Measurements from ENCODE around the gene EML4.
"Not testable (repeated sequence)": the region's sequence is repeated elsewhere in the genome, so short reads cannot be mapped to it uniquely, and the experiment has no call there.

Gene EML4, protein sequence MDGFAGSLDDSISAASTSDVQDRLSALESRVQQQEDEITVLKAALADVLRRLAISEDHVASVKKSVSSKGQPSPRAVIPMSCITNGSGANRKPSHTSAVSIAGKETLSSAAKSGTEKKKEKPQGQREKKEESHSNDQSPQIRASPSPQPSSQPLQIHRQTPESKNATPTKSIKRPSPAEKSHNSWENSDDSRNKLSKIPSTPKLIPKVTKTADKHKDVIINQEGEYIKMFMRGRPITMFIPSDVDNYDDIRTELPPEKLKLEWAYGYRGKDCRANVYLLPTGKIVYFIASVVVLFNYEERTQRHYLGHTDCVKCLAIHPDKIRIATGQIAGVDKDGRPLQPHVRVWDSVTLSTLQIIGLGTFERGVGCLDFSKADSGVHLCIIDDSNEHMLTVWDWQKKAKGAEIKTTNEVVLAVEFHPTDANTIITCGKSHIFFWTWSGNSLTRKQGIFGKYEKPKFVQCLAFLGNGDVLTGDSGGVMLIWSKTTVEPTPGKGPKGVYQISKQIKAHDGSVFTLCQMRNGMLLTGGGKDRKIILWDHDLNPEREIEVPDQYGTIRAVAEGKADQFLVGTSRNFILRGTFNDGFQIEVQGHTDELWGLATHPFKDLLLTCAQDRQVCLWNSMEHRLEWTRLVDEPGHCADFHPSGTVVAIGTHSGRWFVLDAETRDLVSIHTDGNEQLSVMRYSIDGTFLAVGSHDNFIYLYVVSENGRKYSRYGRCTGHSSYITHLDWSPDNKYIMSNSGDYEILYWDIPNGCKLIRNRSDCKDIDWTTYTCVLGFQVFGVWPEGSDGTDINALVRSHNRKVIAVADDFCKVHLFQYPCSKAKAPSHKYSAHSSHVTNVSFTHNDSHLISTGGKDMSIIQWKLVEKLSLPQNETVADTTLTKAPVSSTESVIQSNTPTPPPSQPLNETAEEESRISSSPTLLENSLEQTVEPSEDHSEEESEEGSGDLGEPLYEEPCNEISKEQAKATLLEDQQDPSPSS

DNA sequence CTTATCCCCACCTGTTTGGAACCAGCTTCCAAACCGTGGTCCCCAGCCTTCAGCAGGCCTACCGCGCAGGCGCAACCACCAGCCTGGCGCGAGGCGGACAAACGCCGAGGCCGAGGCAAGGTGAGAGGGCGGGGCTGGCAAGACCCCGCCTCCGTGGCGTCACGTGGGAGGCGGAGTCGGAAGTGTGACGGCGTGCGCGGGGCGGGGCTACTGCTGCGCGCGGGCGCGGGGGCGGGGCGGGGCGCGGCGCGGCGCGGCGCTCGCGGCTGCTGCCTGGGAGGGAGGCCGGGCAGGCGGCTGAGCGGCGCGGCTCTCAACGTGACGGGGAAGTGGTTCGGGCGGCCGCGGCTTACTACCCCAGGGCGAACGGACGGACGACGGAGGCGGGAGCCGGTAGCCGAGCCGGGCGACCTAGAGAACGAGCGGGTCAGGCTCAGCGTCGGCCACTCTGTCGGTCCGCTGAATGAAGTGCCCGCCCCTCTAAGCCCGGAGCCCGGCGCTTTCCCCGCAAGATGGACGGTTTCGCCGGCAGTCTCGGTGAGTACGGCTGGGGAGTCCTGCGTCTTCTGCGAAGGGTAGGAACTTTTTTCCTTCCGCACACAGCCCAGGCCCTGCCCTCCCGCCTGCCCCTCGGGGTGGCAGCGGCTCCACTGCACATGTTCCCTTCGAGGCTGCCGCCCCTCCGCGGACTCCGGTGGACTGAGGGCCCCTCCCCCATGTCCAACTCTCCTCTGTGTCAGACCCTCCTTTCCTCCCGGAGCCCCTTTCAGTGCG is at the start of gene EML4:
Gene EML4, plus strand, starts transcription at position 254 of the 774 bp plus-strand sequence. Its CDS starts 259 bp downstream, at position 513.
- DNase-seq = peak; percentile 85

DNA sequence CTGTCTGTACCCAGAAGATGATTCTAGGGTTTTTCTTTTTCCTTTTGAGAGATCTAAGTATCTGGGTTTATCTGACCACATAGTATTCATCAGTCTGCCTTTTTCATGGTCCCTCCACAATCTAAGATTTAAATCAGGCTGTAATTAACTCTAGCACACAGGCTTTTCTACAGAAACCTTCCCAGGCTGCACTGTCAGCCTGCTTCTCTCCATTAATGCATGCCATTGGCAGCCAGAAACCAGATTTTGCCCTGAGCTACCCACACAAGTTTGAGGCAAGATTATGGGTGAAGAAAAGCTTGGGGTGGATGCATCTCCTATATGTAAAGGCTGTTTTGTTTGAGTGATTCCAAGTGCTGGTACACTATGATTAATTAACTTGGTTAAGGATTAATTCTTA is 45.7 kb upstream of the EML4 start:
- no peak for DNase-seq

DNA sequence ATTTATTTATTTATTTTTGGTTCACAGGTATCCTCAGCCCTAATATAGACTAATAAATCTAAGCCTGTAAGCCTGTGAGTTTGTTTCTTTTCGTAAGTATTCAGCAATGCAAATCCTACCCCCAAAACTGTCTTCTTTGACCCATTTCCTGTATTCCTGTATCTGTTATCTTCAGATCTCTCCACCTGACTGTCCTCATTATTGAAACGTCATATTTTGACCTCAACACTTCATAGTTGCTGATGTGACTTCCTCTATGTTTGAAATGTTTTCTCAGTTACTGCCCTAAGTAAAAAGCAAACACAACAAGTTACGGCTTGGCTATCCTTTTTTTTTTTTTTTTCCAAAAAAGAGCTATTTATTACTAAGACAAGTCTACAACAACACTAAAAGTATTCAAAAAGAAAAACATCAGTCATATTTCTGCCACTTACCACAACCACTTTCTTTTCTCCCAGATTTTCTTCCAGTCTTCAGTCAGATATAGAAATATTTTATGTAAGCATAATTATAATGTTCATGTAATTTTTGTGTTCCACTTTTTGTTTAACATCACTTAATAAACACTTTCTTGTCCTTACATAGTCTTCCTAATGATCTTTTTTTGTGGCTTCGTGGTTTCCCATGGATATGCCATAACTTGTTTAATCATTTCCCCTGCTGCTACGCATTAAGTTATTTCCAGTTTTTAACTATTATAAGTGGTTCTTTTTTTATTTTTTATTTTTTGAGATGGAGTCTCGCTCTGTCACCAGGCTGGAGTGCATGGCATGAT is 45.0 kb upstream of the EML4 start:
- no peak for DNase-seq

DNA sequence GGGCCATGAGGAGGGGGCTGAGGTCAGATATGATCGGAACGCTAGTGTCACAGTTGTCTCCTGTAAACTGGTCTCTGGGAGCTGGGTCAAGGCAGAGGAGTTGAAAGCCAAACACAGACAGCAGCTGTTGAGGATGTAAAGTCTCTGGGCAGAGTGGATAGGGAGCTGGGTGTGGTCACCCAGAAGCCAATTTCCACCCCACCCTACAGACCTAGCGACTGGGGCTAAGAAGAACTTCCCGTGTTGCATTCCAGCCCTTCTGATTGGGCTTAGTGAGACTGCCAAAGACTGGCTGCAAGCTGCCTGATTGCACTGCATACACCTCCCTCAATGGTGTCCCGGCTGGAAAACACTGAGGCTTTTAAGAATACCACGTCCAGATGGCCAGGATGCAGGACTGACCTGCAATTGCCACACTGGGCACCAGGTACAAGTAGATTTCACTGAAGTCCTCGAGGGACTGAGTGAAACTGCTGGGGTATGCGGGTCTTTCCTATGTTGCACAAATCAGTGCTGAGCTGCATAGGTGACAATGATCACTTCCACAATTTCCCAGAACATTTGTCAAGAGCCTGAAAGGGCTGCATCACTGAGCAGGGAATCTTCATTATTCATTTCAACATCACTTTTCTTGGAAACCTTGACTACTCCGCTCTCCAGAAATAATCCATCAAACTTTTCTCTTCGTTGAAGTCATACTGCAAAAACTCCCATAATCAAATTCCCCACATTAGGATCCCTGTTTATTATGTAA is 43.1 kb upstream of the EML4 start:
- DNase-seq = no peak

DNA sequence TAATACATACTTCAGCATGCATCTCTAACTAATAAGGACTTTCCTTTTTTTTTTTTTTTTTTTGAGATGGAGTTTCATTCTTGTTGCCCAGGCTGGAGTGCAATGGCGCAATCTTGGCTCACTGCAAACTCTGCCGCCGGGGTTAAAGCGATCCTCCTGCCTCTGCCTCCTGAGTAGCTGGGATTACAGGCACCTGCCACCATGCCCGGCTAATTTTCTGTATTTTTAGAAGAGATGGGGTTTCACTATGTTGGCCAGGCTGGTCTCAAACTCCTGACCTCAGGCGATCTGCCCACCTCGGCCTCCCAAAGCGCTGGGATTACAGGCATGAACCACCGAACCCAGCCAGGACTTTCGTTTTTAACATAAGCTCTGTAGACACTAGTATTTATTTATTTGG is 42.3 kb upstream of the EML4 start:
- DNase-seq = not testable (repeated sequence)

DNA sequence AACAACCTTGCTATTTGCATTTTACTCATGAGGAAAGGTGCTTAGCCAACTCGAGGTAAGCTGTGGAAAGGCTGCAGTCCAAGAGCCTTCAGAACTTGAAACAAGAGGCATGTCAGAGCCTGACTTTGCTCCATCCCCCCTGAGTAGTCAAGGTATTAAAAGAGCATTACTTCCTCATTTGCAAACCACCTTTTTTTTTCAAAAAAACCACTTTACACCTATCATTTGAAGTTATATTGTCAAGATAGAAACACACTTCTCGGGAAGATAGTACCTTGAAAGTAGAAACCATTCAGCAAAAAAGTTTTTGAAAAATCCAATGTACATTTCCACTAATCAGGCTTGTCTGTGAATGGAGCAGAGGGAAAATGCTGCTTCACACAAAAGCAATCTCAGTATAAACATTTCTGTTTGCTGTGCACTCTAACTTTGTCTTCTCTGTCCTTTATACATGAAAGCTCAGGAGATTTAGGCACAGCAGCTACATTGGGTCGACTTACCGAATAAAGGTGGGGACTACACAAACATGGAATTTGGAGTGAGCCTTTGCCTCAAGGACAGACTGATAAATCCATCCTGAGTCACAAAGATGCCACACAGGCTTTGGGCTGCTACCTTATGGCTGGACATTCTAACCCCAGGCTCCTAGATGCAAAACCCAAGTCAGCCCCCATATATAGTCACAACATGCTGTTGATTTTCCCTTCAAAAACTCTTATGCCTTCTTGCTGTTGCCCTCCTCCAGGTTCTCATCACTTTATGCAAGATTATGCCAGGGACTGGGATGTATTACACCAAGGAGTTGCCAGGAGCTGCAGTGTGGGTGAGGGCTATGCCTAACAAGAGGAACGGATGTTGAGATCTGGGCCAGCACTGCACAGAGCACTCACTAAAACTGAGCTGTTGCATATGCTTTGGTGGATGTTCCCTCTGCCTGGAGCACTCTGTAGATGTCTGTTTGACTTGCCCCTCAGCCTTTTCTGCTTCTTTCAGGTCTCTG is 41.4 kb upstream of the EML4 start:
- DNase-seq = no peak

DNA sequence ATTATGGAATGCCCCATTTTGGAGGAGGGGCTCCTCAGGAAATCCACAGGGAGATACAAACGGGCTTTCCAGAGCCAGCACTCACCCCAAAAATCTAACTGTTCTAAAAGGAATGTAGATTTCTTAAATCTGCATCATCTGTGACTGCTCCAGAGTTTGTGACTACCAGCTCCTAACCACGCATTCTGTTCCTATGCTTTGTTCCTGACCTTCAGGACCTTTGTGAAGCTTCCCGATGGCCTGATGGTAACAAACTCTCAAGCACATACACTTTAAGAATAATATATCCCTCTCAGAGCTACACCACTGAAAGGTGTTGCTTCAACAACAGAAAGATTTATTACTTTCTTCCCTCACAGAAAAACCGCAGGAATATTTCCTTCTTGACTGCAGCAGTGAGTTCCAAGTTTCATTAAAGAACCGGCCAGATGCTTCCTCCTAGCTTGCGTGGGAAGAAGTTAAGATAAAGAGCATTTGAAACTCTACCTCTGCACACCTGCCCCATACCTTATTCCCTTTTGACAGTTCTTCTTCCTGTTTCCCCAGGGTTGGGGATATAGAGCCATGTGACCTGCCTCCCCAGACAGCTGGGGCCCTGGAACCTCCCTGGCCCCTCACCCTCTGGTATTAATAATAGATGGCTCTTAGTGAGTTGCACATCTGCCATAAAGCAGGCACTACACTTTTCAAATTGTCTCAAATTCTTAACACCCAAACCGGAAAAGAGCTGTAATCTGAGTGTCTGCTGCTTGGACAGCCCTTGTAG is 40.2 kb upstream of the EML4 start:
- DNase-seq = no peak

DNA sequence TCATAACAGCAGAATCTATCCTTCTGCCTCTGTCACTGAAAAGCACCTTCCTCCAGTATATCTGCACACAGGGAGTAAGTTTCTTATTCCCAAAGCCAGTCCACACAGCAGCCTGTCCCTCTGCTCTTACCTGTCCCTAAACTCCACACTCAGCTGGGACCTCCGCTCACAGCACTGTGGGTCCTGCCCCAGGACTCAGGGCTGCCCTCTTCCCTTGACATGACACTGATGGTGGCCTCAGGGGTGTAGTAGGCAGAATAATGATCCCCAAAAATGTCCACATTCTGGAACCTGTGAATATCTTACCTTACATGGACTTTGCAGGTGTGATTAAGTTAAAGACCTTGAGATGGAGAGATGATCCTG is 39.7 kb upstream of the EML4 start:
- no peak for DNase-seq

DNA sequence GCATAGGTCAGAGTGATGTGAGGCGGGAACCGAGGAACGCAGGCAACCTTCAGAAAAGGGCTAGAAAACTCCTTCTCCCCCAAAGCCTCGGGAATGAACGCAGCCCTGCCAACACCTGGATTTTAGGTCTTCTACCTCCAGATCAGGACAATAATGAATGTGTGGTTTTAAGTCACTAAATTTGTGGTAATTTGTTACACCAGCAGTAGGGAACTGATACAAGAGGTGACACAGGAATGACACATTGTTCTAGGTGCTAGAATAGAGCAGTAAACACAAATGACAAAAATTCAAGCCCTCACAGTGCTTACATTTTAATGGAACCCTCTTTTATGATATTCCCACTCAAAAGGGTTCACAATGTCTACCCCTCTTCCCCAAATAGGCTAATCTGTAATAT is 39.2 kb upstream of the EML4 start:
- no peak for DNase-seq

DNA sequence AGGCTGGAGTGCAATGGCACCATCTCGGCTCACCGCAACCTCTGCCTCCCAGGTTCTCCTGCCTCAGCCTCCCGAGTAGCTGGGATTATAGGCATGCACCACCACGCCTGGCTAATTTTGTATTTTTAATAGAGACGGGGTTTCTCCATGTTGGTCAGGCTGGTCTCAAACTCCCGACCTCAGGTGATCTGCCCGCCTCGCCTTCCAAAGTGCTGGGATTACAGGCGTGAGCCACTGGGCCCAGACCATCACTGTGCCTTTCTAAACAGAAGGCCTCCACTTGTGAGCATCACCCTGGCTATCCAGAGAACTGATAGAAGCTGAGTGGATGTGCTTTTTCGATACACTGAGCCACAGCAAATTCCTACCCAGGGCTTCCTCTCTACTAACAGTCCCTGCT is 38.3 kb upstream of the EML4 start:
- not testable (repeated sequence) for DNase-seq

DNA sequence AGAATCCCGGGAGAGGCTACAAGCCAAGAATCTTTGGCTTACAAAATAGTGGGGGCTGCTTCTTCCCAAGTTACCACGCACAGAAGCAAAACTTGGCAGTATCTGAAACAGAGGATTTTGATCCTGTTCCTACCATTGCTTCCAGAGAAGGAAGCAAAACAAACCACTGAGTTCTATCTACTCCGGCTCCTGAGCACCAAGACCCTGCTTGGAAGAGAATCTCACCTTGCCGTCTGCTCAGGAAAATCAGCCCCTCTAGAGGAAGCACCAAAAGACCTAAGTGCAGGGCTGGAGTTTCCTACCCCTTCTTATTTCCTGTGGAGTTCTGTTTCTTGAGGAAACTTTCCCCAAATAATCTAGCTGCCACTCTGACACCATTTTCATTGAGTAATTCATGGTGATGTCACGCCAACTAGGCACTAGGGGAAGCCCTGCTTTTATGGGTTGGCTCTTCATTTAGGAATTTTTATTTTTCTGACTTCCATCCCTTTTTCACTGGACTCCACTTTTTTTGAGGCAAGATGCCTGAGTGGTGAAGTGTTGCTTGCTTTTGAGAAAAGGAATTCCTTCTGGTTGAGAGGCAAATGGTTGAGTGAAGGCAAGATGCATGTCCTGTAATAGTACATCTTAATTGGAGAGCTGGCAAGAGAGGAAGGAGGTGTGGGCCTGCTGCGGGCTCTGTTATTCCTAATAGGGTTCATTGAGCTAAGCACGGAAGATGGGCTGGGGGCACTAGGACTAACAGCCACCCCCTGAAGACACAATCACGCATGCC is 36.8 kb upstream of the EML4 start:
- DNase-seq = no peak

DNA sequence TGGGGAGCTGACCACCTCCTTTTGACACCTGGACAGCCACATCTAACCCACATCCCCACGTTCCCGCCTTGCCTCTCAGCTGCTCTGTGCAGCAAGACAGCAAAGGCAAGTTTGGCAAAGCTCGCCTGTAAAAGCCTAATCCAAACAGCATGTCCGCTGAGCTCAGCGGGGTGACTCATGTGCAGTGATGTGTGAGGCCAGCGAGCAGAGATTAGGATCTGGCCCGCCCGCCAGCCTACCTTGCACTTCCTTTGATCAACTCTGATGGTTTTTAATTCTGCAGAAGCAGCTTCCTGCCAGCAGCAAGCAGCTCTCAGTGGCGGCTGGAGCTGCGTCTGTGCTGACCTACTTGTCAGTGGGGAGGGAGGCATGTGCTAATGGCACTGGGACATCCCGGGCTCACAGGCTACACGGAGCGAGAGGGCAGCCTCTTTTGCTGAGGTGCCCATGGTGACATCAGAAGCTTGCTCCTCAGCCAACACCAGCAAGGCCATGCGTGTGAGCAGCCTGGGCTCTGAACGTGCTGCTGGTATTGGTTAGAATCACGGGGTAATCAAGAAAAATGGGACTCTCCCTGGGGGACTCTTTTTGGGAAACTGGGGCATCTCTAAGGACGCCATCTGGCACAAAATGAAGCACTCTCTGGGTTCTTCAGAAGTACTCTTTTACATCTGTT is 36.0 kb upstream of the EML4 start:
- DNase-seq = peak; percentile 74

DNA sequence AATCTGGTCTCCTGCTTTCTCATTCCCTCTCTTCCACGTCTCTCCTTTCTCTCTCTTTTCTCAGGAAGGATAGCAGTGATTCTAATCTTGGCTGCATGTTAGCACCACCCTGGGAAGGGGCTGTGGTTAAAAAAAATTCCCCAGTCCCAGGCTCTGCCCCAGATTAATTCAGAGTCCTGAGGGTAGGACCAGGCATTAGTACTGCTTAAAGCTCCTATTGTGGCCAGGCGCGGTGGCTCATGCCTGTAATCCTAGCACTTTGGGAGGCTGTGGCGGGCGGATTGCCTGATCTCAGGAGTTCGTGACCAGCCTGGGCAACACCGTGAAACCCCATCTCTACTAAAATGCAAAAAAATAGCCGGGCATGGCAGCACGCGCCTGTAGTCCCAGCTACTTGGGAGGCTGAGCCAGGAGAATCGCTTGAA is 35.4 kb upstream of the EML4 start:
- DNase-seq = no peak

DNA sequence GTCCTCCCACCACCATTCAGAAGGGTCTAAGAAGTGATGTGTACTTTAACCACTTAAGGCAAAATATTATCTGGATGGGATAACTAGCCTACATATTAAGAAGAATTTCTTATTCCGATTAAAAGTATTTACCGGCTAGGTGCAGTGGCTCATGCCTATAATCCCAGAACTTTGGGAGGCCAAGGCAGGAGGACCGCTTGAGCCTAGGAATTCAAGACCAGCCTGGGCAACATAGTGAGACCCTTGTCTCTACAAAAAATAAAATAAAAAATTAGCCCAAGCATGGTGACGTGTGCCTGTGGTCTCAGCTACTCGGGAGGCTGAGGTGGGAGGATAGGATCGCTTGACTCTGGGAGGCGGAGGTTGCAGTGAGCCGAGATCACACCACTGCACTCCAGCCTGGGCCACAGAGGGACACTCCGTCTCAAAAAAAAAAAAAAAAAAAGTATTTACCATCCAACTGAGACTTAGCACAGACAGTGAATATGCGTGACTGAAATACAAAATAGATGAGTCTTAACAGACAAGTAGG is 34.7 kb upstream of the EML4 start:
- not testable (repeated sequence) for DNase-seq

DNA sequence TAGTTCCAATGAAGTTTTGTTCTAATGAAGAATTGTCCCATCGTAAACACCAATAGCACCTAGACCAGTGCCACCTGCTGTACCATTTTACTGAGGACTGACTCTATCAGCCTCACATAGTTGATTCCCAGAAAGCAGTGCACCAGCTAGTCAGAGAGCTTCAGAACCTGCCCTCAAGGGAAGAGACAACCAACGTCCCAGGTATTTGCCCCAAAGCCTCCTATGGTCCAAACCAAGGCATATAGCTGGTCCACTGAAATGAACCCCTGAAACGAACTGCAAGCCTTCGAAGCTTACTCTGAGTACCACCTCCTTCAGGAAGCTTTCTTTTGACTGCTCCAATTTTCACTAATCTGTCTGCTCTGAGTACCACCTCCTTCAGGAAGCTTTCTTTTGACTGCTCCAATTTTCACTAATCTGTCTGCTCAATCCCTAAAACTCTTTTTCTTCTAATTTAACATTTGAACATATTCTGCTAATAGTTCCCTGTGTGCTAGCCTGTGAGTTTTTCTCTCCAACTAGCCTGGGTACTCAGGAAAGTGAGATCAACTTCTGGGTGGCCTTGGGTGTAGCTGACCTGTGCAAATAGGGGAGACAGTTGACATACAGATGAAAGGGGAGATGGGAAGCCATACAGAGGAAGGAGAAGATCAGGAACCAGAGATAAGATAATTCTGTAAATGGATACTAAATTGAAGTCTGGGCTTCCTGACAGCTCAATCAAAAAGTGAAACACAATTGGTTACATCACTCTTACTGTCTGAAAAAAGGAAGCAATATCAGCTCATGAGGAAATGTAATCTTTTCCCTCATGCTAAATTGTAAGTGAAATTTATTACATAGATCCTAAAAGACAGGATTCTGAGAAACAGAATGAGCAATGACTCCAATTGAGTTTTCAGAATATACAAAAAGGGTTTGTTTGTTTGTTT is 33.5 kb upstream of the EML4 start:
- DNase-seq = no peak

DNA sequence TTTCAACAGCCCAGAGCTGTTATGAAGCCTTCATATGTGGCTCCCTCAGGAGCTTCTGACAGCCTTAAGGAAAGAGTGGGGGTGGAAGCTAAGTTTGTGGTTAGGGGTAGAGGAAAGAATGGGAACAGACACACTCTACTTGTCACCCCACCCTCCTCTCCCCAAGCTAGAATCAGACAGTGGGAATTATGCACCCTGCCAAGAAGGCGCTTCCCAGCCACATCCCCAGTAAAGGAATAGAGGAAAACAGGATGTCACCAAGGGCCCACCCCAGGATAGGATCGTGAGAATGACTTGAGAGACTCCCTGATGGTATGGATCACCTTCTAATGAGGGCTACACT is 32.4 kb upstream of the EML4 start:
- no peak for DNase-seq

All from activated naive CD4-positive, alpha-beta T cell treated with anti-CD3 and anti-CD28 coated beads, Interleukin-2, amount 50 U/mL, for 16 hours (primary cell).